Stimulated activated CD4-positive, alpha-beta T cell treated with anti-CD3 and anti-CD28 coated beads, Interleukin-1b, Interleukin-23, amount 100 ng/mL, for 1 hour (primary cell): ENCODE data around the gene RAPGEF5.

Experiments used
- DNase-seq, 2 donors: peaks; one replicate each; pipeline ENCODE4 v3.0.0-alpha.2; 2020; ENCODE audit warnings: low read depth in 2 of 2

Gene RAPGEF5

GRCh38 chr7:22378199-22378980, 21.4 kb upstream of the RAPGEF5 start:
- DNase-seq: no peak

DNA sequence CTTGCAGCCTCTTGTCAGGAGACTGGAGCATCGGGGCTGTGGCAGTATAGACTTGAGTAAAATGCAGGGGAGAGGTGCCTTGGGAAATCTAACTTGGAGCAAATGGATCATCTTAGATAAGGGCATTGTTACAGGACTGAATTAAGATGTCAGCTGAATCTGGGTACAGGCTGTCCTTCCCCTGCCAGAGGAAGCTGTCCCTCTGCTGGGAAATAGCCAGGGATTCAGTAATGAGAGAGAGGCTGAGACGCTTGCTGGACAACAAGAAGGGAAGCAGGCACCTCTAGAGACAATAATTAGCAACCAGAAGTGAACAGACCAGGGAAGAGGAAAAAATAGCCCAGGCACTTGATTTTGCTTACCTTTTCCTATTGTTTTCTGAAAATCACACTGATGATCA, 20.7 kb upstream of the RAPGEF5 start:
- no peak for DNase-seq

- no peak for DNase-seq
Observed at GRCh38 chr7:22375359-22376048, 18.6 kb upstream of the RAPGEF5 start.

- DNase-seq: no peak
Observed at GRCh38 chr7:22373911-22374310, 17.0 kb upstream of the RAPGEF5 start.

- DNase-seq: no peak
Observed at GRCh38 chr7:22373388-22373787, 16.4 kb upstream of the RAPGEF5 start.

DNA sequence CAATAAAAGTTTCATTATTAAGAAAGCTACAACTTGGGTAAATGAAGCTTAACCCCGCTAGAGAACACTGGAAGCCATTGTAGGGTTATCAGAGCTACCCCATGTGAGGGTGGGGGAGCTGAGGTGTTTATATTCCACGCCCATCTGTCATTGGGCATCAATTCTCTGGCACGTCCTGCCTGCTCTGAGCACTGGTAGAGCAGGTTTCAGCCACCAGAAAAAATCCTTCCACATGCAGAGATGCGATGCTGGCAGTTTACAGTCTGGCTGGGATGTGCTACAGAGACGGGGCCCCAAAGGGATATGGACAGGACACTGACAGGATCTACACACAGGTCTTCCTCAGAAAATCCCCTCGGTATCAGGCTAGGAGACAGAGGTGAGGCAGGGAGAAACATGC, 15.9 kb upstream of the RAPGEF5 start:
- no peak for DNase-seq

- DNase-seq: no peak
Observed at GRCh38 chr7:22371878-22372277, 14.9 kb upstream of the RAPGEF5 start.

- no peak for DNase-seq
Observed at GRCh38 chr7:22364900-22365299, 7.9 kb upstream of the RAPGEF5 start.

DNA sequence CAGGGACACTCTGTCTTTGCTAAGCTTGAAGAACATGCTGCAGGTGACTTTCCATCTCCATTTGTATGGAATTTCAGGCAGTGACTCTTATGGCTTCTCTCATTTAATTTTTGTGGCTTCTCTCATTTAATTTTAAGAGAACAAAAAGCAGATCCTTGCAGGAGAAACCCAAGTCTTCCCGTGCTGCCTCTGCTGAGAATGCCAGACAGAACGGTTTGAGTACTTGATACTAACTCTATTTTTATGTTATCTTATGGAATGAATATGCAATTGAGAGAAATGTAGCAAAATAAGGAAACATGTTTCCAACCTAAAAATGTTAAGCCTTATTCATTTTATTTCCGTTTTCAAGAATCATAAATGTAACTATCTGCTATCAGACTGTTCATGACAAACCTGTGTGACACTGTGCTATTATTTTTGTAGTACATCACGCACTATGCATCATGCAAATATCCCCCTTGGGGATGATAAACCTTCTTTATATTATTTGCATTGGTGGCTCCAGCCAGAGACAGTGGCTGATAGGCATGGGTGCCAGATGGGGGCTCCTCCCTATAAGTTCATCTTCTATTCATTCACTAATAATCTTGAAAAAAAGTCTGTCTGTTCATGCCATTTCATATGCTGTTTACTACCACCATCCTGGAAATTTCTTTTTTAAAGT, 6.9 kb upstream of the RAPGEF5 start:
- DNase-seq: no peak

GRCh38 chr7:22361795-22362194, 4.8 kb upstream of the RAPGEF5 start:
- no peak for DNase-seq

GRCh38 chr7:22361320-22361719, 4.4 kb upstream of the RAPGEF5 start:
- DNase-seq: no peak

DNA sequence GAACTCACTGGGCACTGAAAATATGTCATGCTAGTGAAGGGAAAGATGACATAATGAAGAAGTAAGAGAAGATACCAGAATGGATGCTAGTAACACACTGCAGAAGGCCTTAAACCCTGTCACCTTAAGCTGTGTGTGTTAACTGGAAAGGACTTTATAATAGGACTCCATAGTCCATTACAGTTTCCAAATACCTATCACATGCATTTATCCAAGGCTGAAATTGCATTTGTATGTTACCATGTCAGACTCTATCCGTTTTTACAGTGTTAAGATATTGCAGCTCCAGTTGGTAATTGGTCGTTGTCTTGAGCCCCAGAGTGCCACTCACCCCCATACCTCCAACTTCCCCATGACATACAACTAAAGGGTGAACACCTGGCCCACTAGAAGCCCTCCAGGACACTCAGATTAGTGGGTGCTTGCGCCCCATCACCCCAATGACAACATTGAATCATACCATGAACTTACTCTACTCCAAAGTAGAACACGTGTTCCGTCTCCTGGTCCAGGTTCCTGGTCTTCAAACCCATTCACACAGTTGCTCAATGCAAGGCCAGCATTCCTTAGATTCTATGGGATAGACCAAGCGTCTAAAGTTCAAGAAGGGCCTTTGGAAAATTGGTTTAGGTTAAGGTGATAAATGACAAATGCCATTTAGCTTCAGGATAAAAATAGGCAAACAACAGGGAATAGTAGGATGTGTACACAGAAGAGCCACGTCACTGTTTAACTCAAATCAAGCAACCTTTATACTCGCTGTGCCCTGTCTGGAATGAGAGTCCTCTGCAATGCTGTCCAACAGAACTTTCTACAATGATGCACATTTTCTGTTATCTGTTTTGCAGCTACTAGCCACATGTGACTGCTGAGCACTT, 2.1 kb upstream of the RAPGEF5 start:
- no peak for DNase-seq

DNA sequence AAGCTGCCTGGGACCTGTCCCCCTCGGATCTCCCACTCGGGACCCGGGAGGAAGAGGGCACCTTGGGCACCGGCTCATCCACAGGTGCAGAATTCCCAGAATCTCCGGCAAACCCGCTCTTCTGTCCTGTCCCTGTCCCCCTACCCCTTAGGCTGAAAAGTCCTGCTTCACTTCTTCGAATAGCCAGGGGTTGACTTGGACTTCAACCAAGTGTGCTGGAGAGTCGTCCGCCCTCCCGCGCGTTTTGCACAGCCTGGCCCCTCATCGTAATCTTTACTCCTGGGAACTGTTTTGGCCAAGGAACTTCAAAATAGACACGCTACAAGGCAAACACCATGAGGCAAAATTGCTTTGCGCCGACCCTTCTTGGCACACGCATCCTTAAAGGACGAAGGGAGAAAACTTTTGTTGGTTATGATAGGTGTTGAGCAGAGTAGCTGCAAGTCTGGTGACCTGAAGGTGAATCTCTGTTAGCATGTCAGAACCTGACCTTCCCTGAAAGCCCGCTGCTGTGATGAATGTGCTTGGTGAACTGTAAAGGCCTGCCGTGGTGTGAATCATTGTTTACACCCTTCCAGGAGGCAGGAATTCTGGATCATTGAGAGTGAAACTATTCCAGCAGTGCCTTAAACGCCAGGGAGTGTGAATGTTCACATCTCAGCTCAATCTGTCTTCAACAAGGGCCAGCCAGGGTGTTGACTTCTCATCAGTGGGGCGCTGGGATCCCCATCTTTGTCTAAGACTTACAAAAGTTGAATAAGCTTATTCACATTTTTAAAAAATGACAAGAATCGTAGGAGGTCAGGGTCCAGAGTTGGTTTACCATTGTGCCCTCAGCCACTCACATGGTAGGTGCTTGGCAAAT, 589 bp upstream of the RAPGEF5 start:
- no peak for DNase-seq

DNA sequence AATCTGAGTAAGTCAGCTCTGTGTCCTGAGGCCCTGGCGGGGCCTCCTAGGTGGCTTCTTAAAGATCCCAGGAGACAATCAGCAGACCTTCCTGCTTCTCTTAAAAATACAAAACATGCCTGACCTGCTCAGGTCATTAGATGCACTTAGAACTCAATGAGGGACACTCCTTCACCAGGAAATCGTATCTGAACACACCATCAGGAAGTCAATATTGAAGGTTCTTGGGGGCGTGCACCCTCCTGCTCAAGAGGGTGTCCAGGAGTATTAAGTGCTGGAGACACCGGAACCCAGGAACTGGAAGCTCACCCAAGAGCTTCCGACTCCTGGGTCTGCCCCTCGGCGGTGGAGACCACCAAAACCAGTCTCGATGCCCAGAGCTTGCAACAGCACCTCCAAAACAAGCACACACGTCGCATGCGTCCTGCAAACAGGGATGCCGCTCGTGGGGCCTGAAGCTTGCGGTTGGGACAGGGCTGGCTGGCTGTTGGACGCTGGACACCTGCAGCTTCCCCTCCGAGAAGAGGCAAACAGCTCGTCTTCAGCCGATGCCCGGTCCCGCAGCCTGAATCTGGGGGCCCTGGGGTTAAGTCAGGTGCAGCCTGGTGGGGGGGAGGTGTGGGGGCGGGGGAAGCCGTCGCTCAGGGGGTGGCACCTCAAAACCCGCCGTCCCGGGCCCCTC, 803 bp downstream of the RAPGEF5 start:
- no peak for DNase-seq

GRCh38 chr7:22355620-22356009, 1.3 kb downstream of the RAPGEF5 start:
- DNase-seq: no peak

DNA sequence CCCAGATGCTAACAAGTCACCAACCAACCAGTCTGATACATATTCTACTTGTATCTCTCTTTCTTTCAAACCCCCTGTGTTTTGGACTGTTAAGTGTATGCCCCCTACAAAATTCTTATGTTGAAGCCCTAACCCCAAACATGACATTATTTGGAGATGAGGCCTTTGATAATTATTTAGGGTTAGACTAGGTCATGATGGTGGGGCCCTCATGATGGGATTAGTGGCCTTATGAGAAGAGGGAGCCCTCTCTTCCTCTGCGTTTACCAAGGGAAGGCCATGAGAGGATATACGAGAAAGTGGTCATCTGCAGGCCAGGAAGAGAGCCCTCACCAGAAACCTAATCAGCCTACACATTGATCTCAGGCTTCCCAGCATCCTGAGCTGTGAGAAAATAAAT, 2.5 kb downstream of the RAPGEF5 start:
- DNase-seq: no peak

GRCh38 chr7:22352887-22353286, 4.1 kb downstream of the RAPGEF5 start:
- DNase-seq: no peak

DNA sequence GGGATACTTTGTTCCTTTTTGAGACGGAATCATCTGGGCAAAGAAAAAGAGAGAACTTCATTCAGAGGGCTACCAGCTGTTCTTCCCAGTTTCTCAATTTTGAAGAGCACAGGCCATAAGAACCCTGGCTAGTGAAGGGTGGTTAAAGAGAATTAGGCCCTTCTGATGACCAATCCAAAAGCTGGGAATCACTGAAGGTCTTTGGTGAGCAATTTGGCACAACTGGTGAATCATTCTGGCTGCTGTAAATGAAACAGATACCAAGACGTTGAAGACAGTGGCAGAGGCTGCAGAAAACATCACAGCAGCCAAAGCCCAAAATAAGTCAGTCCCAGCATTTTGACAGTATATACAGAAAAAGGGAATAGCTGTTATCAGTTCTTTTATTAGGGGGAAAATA, 5.1 kb downstream of the RAPGEF5 start:
- no peak for DNase-seq

DNA sequence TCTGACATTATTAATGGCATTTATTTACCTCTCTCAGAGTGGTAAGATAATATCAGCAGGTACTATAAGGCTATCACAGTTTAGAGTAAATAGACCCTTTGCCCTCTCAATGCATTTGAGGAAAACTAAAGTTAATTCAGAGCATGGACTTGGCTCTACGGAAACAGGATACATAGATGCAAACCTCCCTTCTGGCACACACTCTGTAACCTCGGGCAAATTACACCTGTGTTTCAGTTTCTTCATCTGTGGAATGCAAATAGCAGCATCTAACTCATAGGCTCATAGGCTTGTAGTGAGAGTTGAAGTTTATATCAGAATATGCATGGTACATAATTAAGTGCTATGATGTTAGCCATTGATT, 5.6 kb downstream of the RAPGEF5 start:
- no peak for DNase-seq
